ENCODE measurements around the gene RGL1.

The RGL1 gene

DNA sequence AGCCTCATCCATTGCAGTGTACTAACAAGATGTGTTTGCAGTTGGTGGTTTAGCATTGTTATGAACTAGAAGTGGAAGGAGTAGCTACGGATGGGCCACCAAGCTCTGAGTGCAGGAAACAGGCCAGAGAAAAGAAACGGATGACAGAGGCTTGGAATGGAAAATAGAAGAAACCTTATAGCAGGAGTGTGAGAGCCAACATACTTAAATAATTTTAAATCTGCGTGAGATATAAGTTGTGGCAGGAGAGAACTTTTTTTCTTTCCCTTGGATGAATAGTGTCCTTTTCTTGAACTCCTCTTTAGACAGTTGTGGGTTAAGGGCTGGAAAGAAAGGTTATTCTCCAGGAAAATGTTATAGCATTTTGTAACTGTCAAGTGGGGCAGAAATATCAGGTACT is 54.2 kb downstream of the RGL1 start:
- no peak for DNase-seq (ENCODE audit: insufficient read length, low spot score)
- FAIRE-seq: no peak

GRCh38 chr1:183859831-183860230 is 54.9 kb downstream of the RGL1 start:
- no peak for FAIRE-seq
- DNase-seq (ENCODE audit: insufficient read length, low spot score): no peak

DNA sequence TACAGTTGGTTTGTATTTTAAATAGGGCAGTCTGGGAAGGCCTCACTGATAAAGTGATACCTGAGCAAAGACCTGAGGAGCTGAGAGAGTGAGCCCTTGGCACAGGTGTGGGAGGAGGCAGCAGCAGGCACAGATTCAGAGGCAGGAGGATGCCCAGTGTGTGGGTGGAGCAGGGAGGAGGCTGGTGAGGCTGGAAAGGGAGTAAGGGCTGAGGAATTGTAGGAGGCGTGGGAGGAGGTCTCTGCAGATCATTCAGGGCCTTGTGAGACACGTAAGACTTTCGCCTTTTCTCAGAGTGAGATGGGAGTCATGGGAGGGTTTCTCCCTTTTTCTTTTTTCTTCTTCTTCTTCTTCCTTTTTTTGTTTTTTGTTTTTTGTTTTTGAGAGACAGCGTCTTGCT is 58.0 kb downstream of the RGL1 start:
- DNase-seq (ENCODE audit: insufficient read length, low spot score) (no peak), FAIRE-seq (peak; percentile 4)

DNA sequence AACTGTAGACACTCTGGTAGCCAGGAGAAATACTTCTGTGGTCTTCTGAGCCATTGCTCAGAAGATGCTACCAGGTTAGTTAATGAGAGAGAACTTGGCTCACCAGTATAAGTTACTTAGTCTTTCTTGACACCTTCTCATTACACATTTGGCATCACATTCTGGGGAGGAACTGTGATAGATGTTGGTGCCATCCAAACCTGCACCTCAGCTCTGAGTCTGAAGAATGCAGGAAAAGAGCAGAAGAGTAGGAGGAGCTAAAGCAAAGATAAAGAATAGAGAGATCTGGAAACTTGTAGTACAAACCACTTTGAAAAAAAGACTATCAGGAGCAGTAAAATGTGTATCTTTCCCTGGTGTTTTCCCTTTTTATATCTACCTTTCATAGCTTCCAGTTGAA is 58.9 kb downstream of the RGL1 start:
- DNase-seq (ENCODE audit: insufficient read length, low spot score): no peak
- FAIRE-seq: no peak

- DNase-seq (ENCODE audit: insufficient read length, low spot score): no peak
- FAIRE-seq: no peak
Observed at GRCh38 chr1:183864611-183865010, 59.7 kb downstream of the RGL1 start.

DNA sequence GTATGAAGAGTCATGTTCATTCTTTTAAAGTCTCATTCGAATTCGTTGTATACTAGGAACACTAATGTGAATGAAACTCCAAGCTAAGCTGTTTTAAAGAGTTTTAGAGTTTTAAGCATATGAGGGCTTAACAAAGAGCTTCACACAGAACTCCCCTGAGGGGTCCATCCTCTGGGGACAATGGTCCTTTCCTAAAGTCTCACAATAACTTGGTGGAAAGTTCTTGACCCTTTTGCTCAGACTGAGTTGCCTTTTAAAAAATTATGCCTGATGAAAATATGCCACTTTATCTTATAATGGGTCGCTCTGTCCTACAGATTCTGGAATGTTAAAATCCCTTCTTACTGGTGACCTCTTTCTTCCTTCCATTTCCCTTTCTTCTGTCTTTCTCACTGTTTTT is 64.3 kb downstream of the RGL1 start:
- DNase-seq (ENCODE audit: insufficient read length, low spot score) (no peak), FAIRE-seq (no peak)

DNA sequence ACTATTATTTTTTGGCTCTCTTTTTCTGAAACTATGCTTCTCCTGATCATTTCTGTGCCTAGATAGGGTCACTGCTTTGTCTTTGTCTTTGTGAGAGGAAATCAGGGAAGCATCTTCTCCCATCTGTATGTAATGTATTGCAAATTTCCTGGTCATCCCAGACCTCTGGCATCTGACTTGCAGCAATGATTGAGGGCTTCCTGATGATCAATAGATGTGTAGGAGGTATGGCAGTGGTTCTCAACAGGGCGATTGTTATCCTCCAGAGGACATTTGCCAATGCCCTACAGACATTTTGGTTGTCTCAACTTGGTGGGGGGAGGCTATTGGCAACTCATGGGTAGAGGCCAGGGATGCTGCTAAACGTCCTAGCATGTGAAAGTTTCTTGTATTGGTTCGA is 64.7 kb downstream of the RGL1 start:
- FAIRE-seq: no peak
- DNase-seq (ENCODE audit: insufficient read length, low spot score): no peak

- FAIRE-seq: no peak
- no peak for DNase-seq (ENCODE audit: insufficient read length, low spot score)
Observed at GRCh38 chr1:183870351-183871077, 65.6 kb downstream of the RGL1 start.

- peak; percentile 49 for FAIRE-seq
- DNase-seq (ENCODE audit: insufficient read length, low spot score): no peak
Observed at GRCh38 chr1:183871142-183871541, 66.2 kb downstream of the RGL1 start.

GRCh38 chr1:183871601-183872000 is 66.7 kb downstream of the RGL1 start:
- FAIRE-seq: peak; percentile 52

DNA sequence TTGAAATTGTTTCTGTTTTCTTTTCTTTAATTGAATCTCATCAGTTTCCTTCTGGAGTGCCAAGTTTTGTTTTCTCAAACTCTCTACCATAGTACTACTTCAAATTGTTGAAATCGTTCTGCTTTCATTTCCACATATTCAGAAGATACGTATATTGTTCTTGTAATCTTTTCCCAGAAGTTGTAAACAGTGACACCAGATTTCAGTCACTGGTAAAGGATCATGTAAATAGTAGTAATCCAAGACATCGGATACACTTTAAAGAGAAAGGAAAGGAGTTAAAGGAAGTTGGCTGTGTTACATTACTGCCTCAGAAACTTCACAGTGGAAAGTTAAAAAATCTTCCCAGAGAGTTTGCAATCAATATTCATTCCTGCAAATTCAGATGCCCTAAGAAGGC is 67.5 kb downstream of the RGL1 start:
- DNase-seq (ENCODE audit: insufficient read length, low spot score) (no peak), FAIRE-seq (peak; percentile 52)

More at GRCh38 chr1:183871601-183872000, 66.7 kb downstream of the RGL1 start:
- no peak for DNase-seq (ENCODE audit: insufficient read length, low spot score)

GRCh38 chr1:183873642-183874041 is 68.7 kb downstream of the RGL1 start:
- FAIRE-seq (peak; percentile 86), DNase-seq (ENCODE audit: insufficient read length, low spot score) (no peak)

GRCh38 chr1:183876309-183876708 is 71.4 kb downstream of the RGL1 start:
- no peak for FAIRE-seq
- no peak for DNase-seq (ENCODE audit: insufficient read length, low spot score)

DNA sequence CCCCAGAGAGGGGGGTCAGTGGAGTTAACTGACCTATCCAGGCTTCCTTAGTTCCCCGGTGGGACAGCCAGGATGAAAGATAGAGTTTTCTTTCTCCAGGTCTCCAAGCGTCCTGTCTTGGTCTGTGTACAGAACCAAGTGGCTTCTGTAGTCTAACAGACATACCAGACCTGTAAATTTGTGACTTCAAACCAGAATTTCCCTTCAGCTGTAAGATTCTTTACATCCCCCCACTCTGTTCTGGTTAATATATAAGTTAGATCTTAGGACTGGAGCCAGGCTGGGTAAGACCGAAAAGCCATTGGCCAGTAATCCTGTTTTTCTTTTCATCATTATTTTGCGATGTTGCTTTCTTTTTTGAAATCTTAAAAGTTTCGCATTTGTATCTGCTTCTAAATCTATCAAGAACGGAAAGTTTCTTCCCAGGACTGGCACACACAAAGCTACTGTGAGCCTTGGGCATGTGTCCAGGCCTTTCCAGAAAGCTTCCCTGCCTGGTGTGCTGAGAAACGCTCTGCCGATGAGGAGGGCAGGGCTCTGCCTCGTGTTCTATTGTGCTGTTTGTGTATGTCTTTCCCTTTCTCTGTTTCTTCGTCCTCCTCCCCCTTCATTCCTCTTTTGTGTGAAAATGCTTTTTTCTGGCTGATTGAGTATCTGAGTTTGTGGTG is 72.3 kb downstream of the RGL1 start:
- FAIRE-seq (no peak), DNase-seq (ENCODE audit: insufficient read length, low spot score) (no peak)

GRCh38 chr1:183879494-183879893 is 74.6 kb downstream of the RGL1 start:
- FAIRE-seq: no peak
- DNase-seq (ENCODE audit: insufficient read length, low spot score): no peak

GRCh38 chr1:183879966-183880365 is 75.0 kb downstream of the RGL1 start:
- FAIRE-seq: no peak

DNA sequence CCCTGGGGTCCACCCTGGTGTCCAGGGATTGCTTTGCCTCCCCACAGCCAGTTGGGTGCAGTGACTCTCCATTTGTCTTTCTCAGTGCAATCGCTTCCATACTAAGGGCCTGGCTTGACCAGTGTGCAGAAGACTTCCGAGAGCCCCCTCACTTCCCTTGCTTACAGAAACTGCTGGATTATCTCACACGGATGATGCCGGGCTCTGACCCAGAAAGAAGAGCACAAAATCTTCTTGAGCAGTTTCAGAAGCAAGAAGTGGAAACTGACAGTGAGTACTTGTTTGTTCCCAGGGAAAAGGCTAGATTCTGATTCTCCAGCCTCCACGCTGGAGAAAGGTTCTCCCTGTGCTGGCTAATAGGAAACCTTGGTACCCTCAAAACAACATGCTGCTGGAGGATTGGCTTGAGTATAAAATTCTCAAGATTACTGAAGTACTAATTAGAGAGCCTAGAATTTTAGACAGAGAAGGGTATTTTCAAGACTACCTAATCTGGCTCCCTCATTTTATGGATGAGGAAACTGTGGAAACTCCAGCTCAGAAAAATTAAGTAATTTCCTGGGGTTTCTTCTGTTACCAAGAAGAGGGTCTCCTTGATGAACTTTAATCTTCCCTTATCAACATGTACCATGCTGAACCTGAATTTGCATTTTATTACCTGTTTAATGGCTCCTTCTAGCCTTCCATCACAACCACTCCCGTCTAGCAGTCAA is 75.8 kb downstream of the RGL1 start:
- DNase-seq (ENCODE audit: insufficient read length, low spot score): no peak
- no peak for FAIRE-seq

More at GRCh38 chr1:183879966-183880365, 75.0 kb downstream of the RGL1 start:
- DNase-seq (ENCODE audit: insufficient read length, low spot score): no peak

DNA sequence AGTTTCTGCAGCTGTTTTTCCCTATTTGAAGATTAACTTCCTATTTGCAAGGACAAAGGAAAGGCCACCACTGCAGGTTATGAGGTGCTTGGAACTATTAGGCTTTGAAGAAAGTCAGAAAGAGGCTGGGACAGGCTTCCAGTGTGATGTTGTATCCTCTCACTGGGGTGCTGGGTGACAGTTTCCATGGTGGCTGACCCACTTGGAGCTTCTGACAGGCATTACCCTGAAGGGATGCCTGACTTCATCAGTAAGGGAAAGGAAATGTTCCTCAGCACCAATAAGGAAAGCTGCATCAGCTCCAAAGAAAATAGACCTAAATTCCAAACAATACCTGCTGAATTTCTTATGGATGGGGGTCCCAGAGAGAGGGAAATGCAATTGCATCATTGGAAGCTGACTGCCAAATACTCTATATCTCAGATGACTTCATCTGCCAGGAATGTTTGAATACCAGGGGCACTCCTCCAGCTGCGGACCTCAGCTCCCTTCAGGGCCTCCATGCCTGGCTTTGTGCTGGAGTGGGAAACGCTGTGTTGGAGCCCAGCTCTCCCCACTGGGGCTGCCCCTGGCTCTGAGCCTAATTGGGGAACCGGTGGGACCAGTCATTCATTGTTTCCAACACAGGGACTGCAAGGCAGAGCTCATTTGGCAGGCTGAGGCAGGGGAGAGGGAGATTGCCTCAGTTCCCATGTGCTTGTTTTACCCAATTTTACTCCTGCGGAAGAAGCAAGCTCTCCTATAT is 76.6 kb downstream of the RGL1 start:
- DNase-seq (ENCODE audit: insufficient read length, low spot score) (no peak), FAIRE-seq (no peak)

DNA sequence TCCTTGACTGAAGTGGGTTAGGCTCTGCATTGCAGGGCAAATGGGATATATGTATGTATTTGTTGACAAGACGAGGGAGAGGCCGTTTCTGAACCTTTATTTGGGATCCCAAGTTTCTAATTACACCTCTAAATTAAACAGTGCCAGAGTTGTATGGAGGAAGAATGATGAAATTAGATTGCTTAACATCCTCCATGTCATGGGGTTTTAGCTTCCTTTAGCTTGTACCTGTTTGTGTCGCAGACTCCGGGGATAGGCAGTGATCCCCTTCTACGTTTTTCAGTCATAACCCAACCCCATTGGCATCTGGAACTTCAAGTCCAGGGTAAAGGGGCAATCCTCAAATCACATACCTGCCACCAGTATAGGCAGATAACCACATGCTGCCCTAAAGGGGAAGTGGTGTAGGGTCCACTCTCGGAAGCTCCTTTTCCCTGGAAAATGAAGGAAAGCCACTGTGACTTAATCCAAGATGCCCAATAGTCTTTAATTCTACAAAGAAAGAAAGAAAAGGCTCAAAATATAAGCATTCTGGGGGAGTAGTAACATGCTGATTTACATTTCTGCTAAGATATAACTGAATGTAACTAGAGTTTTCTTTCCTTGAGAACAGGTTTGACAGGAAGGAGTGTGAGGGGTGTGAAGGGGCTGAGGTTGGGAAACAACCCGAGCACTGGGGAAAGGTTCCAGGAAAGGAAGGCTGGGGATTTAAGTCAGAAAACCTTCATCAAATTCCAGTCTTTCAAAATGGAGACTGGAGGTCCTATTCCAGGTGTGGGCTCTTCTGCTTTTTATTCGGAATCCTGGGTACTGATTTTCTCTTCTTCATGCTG is 77.6 kb downstream of the RGL1 start:
- no peak for FAIRE-seq
- DNase-seq (ENCODE audit: insufficient read length, low spot score): no peak

- DNase-seq (ENCODE audit: insufficient read length, low spot score) (no peak), FAIRE-seq (no peak)
Observed at GRCh38 chr1:183883623-183884022, 78.7 kb downstream of the RGL1 start.
